ENCODE data around the gene AP1G2. TPM values are rescaled to one million over a fixed set of nuclear protein-coding genes. Genes with fewer than 3 reads are reported as not detected.

The AP1G2 gene
- total and polyA plus RNA-seq, 2 of the 13 experiments (the other 11 are each of a cell fraction or from before 2014, with no cell fraction given), result 96.9 to 611 TPM

- no peak for TF ChIP-seq ZBTB39 (CRISPR knock-in tag; IDR thresholded peaks at IDR 0.05)
- TF ChIP-seq, protein P1, sequence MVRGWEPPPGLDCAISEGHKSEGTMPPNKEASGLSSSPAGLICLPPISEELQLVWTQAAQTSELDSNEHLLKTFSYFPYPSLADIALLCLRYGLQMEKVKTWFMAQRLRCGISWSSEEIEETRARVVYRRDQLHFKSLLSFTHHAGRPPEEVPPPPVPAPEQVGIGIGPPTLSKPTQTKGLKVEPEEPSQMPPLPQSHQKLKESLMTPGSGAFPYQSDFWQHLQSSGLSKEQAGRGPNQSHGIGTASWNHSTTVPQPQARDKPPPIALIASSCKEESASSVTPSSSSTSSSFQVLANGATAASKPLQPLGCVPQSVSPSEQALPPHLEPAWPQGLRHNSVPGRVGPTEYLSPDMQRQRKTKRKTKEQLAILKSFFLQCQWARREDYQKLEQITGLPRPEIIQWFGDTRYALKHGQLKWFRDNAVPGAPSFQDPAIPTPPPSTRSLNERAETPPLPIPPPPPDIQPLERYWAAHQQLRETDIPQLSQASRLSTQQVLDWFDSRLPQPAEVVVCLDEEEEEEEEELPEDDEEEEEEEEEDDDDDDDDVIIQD (CRISPR knock-in tag; IDR thresholded peaks at IDR 0.05; ENCODE audit: low read depth), result no peak
- TF ChIP-seq ZBTB20 (CRISPR knock-in tag; IDR thresholded peaks at IDR 0.05; ENCODE audit: borderline replicate concordance, low read depth), result no peak
- no peak for TF ChIP-seq RORA (CRISPR knock-in tag; IDR thresholded peaks at IDR 0.05)
- TF ChIP-seq ZNF546 (CRISPR knock-in tag; conservative IDR thresholded peaks at IDR 0.05), result no peak
Observed at GRCh38 chr14:23557521-23557920, 10.1 kb downstream of the AP1G2 start (continued).

DNA sequence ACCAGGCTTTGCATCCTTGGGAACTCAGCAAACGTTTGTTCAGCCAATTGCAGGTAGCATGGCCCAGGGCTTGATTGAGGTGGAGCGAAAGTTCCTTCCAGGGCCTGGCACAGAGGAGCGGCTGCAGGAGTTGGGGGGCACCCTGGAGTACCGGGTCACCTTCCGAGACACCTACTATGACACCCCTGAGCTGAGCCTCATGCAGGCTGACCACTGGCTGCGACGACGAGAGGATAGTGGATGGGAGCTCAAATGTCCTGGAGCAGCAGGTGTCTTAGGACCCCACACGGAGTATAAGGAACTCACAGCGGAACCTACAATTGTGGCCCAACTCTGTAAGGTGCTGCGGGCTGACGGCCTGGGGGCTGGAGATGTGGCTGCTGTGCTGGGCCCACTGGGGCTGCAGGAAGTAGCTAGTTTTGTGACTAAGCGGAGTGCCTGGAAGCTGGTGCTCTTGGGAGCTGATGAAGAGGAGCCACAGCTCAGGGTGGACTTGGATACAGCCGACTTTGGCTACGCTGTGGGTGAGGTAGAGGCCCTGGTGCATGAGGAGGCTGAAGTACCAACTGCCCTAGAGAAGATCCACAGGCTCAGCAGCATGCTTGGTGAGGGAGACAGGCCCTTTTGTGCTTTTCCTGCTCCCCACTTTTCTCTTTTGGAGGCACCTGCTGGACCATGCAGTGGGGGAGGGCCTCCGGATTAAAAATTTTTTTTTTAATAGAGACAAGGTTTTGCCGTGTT is 10.7 kb downstream of the AP1G2 start:
- TSS peak; percentile 77 for BruUV-seq (replicated peaks)
- peak overlapping the region; percentile 92 for H3K9ac ChIP-seq (ENCODE audit: insufficient read depth, low read depth, low read length)
- CTCF ChIA-PET (ENCODE audit: low intra/inter-chr PET ratio, low total read pairs), result interaction anchor here (10.9 kb wide), 1 partner anchor 76 kb away, joined by 275 read pairs; no protein-coding TSS in a partner anchor
- H4K20me1 ChIP-seq (ENCODE audit: insufficient read depth, low read length), result no peaks in the 10 kb centered on the region
- intact Hi-C loops (cut with micrococcal nuclease; ENCODE audit: unreplicated experiment) (loop anchor here (2.0 to 5.0 kb wide), 2 partner anchors 234 to 290 kb away; no protein-coding TSS in a partner anchor), in situ Hi-C loops (cut with HindIII; ENCODE audit: extremely low pct_ligation_motif_present, low pct_unique_long_range_greater_than_20kb) (loop anchor here (5.0 kb wide), 2 partner anchors 75 to 235 kb away; partner anchors contain the start of gene PABPN1)
- no peak for DNase-seq (ENCODE audit: low spot score)
- ATAC-seq, result peak; percentile 0
- POLR2A ChIA-PET, result interaction anchor here (1.0 to 7.6 kb wide), 11 partner anchors 10 to 539 kb away, joined by 3 to 113 read pairs (median 5); partner anchors contain the start of genes ACIN1, AP1G2, C14orf119 and DHRS2
- WGBS (ENCODE audit: low lambda C conversion rate), result 60% methylated on average over 17 of the region's 17 CpGs
- no peak for FAIRE-seq
- peak overlapping the region; percentile 83 to 97 (median 84) for H3K4me3 ChIP-seq (replicated peaks in 1 of 3; ENCODE audit: insufficient read depth in 1 of 3, low read depth in 2 of 3, low read length in 3 of 3)
- H3K9me3 ChIP-seq (ENCODE audit: low read length), result no peaks in the 10 kb centered on the region
- H3K36me3 ChIP-seq (replicated peaks in 1 of 2; ENCODE audit: control insufficient read depth in 1 of 2, insufficient read depth in 2 of 2, low read length in 2 of 2), result peaks cover 27 to 29% of the 10 kb centered on the region in 2 experiments
- H2AFZ ChIP-seq (ENCODE audit: low read length), result peak overlapping the region; percentile 10
- H3K27me3 ChIP-seq (ENCODE audit: control insufficient read depth in 1 of 2, insufficient read depth in 2 of 2, low read length in 2 of 2), result no peaks in the 10 kb centered on the region; a peak in 1 of 5 replicates
- peaks cover 9% of the 10 kb centered on the region for H3K79me2 ChIP-seq (ENCODE audit: insufficient read depth, low read length)
- H3K4me1 ChIP-seq (ENCODE audit: insufficient read depth, low read length), result peaks cover 59% of the 10 kb centered on the region
- peak overlapping the region; percentile 98 for H3K4me2 ChIP-seq (ENCODE audit: low read depth, low read length)
- peak overlapping the region; percentile 89 for H3K27ac ChIP-seq (ENCODE audit: extremely low read length, insufficient read depth, low read length)
- TF ChIP-seq ZNF749 (CRISPR knock-in tag; IDR thresholded peaks at IDR 0.05; ENCODE audit: borderline replicate concordance), result no peak
- 0 out of 2 replicates have a peak, but pooled peaks have one; percentile 47 for TF ChIP-seq ZNF446 (CRISPR knock-in tag; IDR thresholded peaks at IDR 0.05)
- peak; percentile 21; the same call in 1 of the 2 replicates for TF ChIP-seq KDM2A (CRISPR knock-in tag; IDR thresholded peaks at IDR 0.05; ENCODE audit: borderline replicate concordance, low read depth)
- TF ChIP-seq ATF3 (CRISPR knock-in tag; IDR thresholded peaks at IDR 0.05), result peak; percentile 8; the same call in 1 of the 2 replicates
- 0 out of 2 replicates have a peak, but pooled peaks have one; percentile 63 for TF ChIP-seq KLF15 (CRISPR knock-in tag; IDR thresholded peaks at IDR 0.05; ENCODE audit: borderline replicate concordance)
- TF ChIP-seq DNMT3B (CRISPR knock-in tag; conservative IDR thresholded peaks at IDR 0.05), result no peak
- peak; percentile 35; the same call in 1 of the 2 replicates for TF ChIP-seq ZNF326 (CRISPR knock-in tag; IDR thresholded peaks at IDR 0.05; ENCODE audit: borderline replicate concordance)
- 0 out of 2 replicates have a peak, but pooled peaks have one; percentile 25 for TF ChIP-seq ARNTL (CRISPR knock-in tag; IDR thresholded peaks at IDR 0.05)
- TF ChIP-seq ZNF878 (CRISPR knock-in tag; IDR thresholded peaks at IDR 0.05), result no peak
- peak; percentile 20 for TF ChIP-seq ZNF776 (CRISPR knock-in tag; IDR thresholded peaks at IDR 0.05)
- TF ChIP-seq ZNF768 (CRISPR knock-in tag; IDR thresholded peaks at IDR 0.05), result peak; percentile 64
- no peak for TF ChIP-seq XBP1 (CRISPR knock-in tag; IDR thresholded peaks at IDR 0.05)
- TF ChIP-seq ZNF232 (CRISPR knock-in tag; IDR thresholded peaks at IDR 0.05; ENCODE audit: borderline replicate concordance), result 0 out of 2 replicates have a peak, but pooled peaks have one; percentile 18
